Measurements from ENCODE around the gene FABP6. TPM values are rescaled to one million over a fixed set of nuclear protein-coding genes. Genes with fewer than 3 reads are reported as not detected.

FABP6 gene
- polyA plus RNA-seq, 3 donors = not detected

DNA sequence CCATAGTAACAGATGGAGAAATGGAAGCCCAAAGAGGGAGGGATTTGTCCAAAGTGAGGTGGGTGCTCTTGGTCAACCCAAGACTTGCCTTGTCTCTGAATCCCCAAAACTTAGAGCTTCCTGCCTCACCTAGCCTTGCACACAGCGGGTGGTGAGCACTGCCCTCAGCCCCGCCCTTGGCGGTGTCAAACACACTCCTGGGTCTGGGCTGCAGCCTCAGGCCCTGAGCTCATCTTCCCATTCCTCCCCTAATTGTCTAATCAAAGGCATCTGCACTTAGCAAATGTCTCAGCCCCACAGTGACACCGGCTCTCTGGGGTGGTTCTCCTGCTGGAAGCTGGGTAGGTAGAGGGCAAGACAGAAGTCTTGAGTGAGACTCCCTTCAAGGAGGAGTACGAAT lies 20.9 kb downstream of the FABP6 start:
- Histone ChIP-seq H3K36me3 (replicated peaks in 1 of 2; ENCODE audit: control insufficient read depth in 1 of 2, insufficient read depth in 2 of 2, low read length in 2 of 2) (no peaks in the 10 kb centered on the region), H3K27ac (ENCODE audit: low read depth in 1 of 2, low read length in 2 of 2) (no peak overlapping the region), H3K9me3 (replicated peaks in 1 of 2; ENCODE audit: control insufficient read depth in 1 of 2, insufficient read depth in 1 of 2, low read length in 2 of 2) (no peaks in the 10 kb centered on the region), H2AFZ (ENCODE audit: insufficient read depth, low read depth, low read length, poor library complexity, severe bottlenecking) (no peak overlapping the region), H3K4me1 (ENCODE audit: control insufficient read depth in 1 of 2, insufficient read depth in 2 of 2, low read length in 2 of 2) (no peaks in the 10 kb centered on the region), H3K9ac (ENCODE audit: insufficient read depth, low read length, poor library complexity, severe bottlenecking) (no peak overlapping the region), H3K4me3 (replicated peaks in 1 of 3; ENCODE audit: low read depth in 2 of 3, low read length in 3 of 3) (no peak overlapping the region), H4K20me1 (ENCODE audit: insufficient read depth, low read length) (no peaks in the 10 kb centered on the region), H3K4me2 (replicated peaks; ENCODE audit: extremely low read depth, low read length, poor library complexity, severe bottlenecking) (no peak overlapping the region), H3K79me2 (ENCODE audit: insufficient read depth, low read length) (no peaks in the 10 kb centered on the region), H3K27me3 (ENCODE audit: control insufficient read depth in 2 of 2, insufficient read depth in 2 of 2, low read length in 2 of 2) (no peaks in the 10 kb centered on the region)
- H3K4me1 Mint-ChIP-seq = no peaks in the 10 kb centered on the region
- 94% methylated on average over 3 of the region's 5 CpGs for WGBS (ENCODE audit: insufficient coverage)
- no peak overlapping the region for H3K27ac Mint-ChIP-seq
- no peak for DNase-seq
- no peak overlapping the region for H3K4me3 Mint-ChIP-seq
- peaks cover 0 to 3% (median 2%) of the 10 kb centered on the region in 3 donors for H3K27me3 Mint-ChIP-seq (ENCODE audit: low read depth in 3 of 3)
- intact Hi-C loops (cut with micrococcal nuclease) = no loop called here
- H3K36me3 Mint-ChIP-seq = no peaks in the 10 kb centered on the region
- no peaks in the 10 kb centered on the region for H3K9me3 Mint-ChIP-seq
- TF ChIP-seq, protein P1, sequence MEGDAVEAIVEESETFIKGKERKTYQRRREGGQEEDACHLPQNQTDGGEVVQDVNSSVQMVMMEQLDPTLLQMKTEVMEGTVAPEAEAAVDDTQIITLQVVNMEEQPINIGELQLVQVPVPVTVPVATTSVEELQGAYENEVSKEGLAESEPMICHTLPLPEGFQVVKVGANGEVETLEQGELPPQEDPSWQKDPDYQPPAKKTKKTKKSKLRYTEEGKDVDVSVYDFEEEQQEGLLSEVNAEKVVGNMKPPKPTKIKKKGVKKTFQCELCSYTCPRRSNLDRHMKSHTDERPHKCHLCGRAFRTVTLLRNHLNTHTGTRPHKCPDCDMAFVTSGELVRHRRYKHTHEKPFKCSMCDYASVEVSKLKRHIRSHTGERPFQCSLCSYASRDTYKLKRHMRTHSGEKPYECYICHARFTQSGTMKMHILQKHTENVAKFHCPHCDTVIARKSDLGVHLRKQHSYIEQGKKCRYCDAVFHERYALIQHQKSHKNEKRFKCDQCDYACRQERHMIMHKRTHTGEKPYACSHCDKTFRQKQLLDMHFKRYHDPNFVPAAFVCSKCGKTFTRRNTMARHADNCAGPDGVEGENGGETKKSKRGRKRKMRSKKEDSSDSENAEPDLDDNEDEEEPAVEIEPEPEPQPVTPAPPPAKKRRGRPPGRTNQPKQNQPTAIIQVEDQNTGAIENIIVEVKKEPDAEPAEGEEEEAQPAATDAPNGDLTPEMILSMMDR (IDR thresholded peaks at IDR 0.05) = no peak

GRCh38 chr5:160250826-160251225 lies 21.5 kb downstream of the FABP6 start:
- H3K9me3 Mint-ChIP-seq = no peaks in the 10 kb centered on the region
- Histone ChIP-seq H3K4me1 (ENCODE audit: control insufficient read depth in 1 of 2, insufficient read depth in 2 of 2, low read length in 2 of 2) (no peaks in the 10 kb centered on the region), H3K79me2 (ENCODE audit: insufficient read depth, low read length) (no peaks in the 10 kb centered on the region), H3K27me3 (ENCODE audit: control insufficient read depth in 2 of 2, insufficient read depth in 2 of 2, low read length in 2 of 2) (no peaks in the 10 kb centered on the region), H3K9me3 (replicated peaks in 1 of 2; ENCODE audit: control insufficient read depth in 1 of 2, insufficient read depth in 1 of 2, low read length in 2 of 2) (no peaks in the 10 kb centered on the region), H4K20me1 (ENCODE audit: insufficient read depth, low read length) (no peaks in the 10 kb centered on the region), H3K4me3 (replicated peaks in 1 of 3; ENCODE audit: low read depth in 2 of 3, low read length in 3 of 3) (no peak overlapping the region), H2AFZ (ENCODE audit: insufficient read depth, low read depth, low read length, poor library complexity, severe bottlenecking) (no peak overlapping the region), H3K4me2 (replicated peaks; ENCODE audit: extremely low read depth, low read length, poor library complexity, severe bottlenecking) (no peak overlapping the region), H3K27ac (ENCODE audit: low read depth in 1 of 2, low read length in 2 of 2) (no peak overlapping the region), H3K36me3 (replicated peaks in 1 of 2; ENCODE audit: control insufficient read depth in 1 of 2, insufficient read depth in 2 of 2, low read length in 2 of 2) (no peaks in the 10 kb centered on the region), H3K9ac (ENCODE audit: insufficient read depth, low read length, poor library complexity, severe bottlenecking) (no peak overlapping the region)
- peaks cover 0 to 3% (median 2%) of the 10 kb centered on the region in 3 donors for H3K27me3 Mint-ChIP-seq (ENCODE audit: low read depth in 3 of 3)
- no peak overlapping the region for H3K4me3 Mint-ChIP-seq
- H3K4me1 Mint-ChIP-seq = no peaks in the 10 kb centered on the region
- TF ChIP-seq, protein P1 (IDR thresholded peaks at IDR 0.05) = no peak
- H3K36me3 Mint-ChIP-seq = no peaks in the 10 kb centered on the region
- 73% methylated on average over 2 of the region's 2 CpGs for WGBS (ENCODE audit: insufficient coverage)
- no peak for DNase-seq
- H3K27ac Mint-ChIP-seq = no peak overlapping the region
- intact Hi-C loops (cut with micrococcal nuclease) = no loop called here
